Right ventricle myocardium superior (tissue), 1 donor: ENCODE results near the gene OCLN. TPM values are rescaled to one million over a fixed set of nuclear protein-coding genes. Genes with fewer than 3 reads are reported as not detected.
"Not testable (repeated sequence)": the region's sequence is repeated elsewhere in the genome, so short reads cannot be mapped to it uniquely, and the experiment has no call there.

Source experiments
- ATAC-seq: fragments of 200-7000 bp; cut with Tn5 transposase; one replicate; pipeline ENCODE4 v1.9.1; 2020; ENCODE audit warnings: mild to moderate bottlenecking; ENCODE audit not compliant: poor library complexity
- DNase-seq: peaks from one replicate; pipeline ENCODE4 v3.0.0-alpha.2; 2020
- intact Hi-C: fragments of 100-400 bp; cut with DNase I; formaldehyde crosslinking; loops from one replicate; pipeline ENCODE4 v1.11.2; 2022
- long read RNA-seq: library from polyadenylated mRNA; unstranded; transcript quantifications from one replicate; pipeline ENCODE4 v2.0.0, GENCODE V29; 2021
- total RNA-seq: library from RNA; stranded (reverse); fragmentation: NEBNext Ultra II Directional; extraction: Animal tissue kit (Norgen Biotek cat#: 25700); gene quantifications from one replicate; pipeline ENCODE4 v1.2.1, GENCODE V29; 2021
- donor health status: DM: no; HTN: yes; CAD: no; lungs with severe emphysema.

The OCLN gene
- 2.0 TPM for total RNA-seq
- long read RNA-seq = 0 reads

GRCh38 chr5:69492391-69492922 lies at the start of gene OCLN:
TSS of gene OCLN (plus strand) at chr5:69492790. CDS start at chr5:69504245, 11,455 bp downstream.
- peak; percentile 78 for ATAC-seq
- DNase-seq = no peak
- intact Hi-C loops = no loop called here

GRCh38 chr5:69444127-69444754 lies 48.3 kb upstream of the OCLN start:
- intact Hi-C loops = no loop called here
- no peak for ATAC-seq
- DNase-seq = no peak

- intact Hi-C loops = no loop called here
- ATAC-seq = no peak
- DNase-seq = no peak
These were observed 43.1 kb upstream of the OCLN start for GRCh38 chr5:69449511-69449910.

- intact Hi-C loops = no loop called here
- DNase-seq (no peak), ATAC-seq (no peak)
These were observed 42.5 kb upstream of the OCLN start for GRCh38 chr5:69450116-69450515.

GRCh38 chr5:69450527-69450926 lies 42.1 kb upstream of the OCLN start:
- ATAC-seq, intact Hi-C loops, DNase-seq: not testable (repeated sequence)

GRCh38 chr5:69451941-69452647 lies 40.5 kb upstream of the OCLN start:
- ATAC-seq = no peak
- intact Hi-C loops = no loop called here
- no peak for DNase-seq

- DNase-seq, ATAC-seq, intact Hi-C loops: not testable (repeated sequence)
These were observed 39.1 kb upstream of the OCLN start for GRCh38 chr5:69453487-69453886.

GRCh38 chr5:69454460-69455249 lies 37.9 kb upstream of the OCLN start:
- intact Hi-C loops = no loop called here
- ATAC-seq (no peak), DNase-seq (no peak)

GRCh38 chr5:69455428-69455988 lies 37.1 kb upstream of the OCLN start:
- ATAC-seq, DNase-seq, intact Hi-C loops: not testable (repeated sequence)

GRCh38 chr5:69462170-69462569 lies 30.4 kb upstream of the OCLN start:
- DNase-seq = no peak
- no peak for ATAC-seq
- intact Hi-C loops = no loop called here

GRCh38 chr5:69466375-69466774 lies 26.2 kb upstream of the OCLN start:
- intact Hi-C loops, DNase-seq, ATAC-seq: not testable (repeated sequence)

- intact Hi-C loops = no loop called here
- no peak for DNase-seq
- ATAC-seq = no peak
These were observed 25.0 kb upstream of the OCLN start for GRCh38 chr5:69467442-69468225.

- no peak for DNase-seq
- ATAC-seq = no peak
- intact Hi-C loops = no loop called here
These were observed 24.0 kb upstream of the OCLN start for GRCh38 chr5:69468631-69469030.

GRCh38 chr5:69471516-69471915 lies 21.1 kb upstream of the OCLN start:
- DNase-seq, ATAC-seq, intact Hi-C loops: not testable (repeated sequence)

GRCh38 chr5:69472535-69473143 lies 20.0 kb upstream of the OCLN start:
- ATAC-seq, intact Hi-C loops, DNase-seq: not testable (repeated sequence)

- DNase-seq (no peak), ATAC-seq (no peak)
- intact Hi-C loops = no loop called here
These were observed 15.4 kb upstream of the OCLN start for GRCh38 chr5:69477170-69477569.

- DNase-seq, intact Hi-C loops, ATAC-seq: not testable (repeated sequence)
These were observed 14.3 kb upstream of the OCLN start for GRCh38 chr5:69478296-69478695.

GRCh38 chr5:69484891-69485290 lies 7.7 kb upstream of the OCLN start:
- no peak for ATAC-seq
- intact Hi-C loops = no loop called here
- DNase-seq = no peak
